ENCODE data around the gene LCLAT1.
"Not testable (repeated sequence)": the region's sequence is repeated elsewhere in the genome, so short reads cannot be mapped to it uniquely, and the experiment has no call there.

Gene LCLAT1

GRCh38 chr2:30454571-30454970, 7.5 kb downstream of the LCLAT1 start:
- Mint-ChIP-seq H3K27ac (no peak overlapping the region), H3K27me3 (no peaks in the 10 kb centered on the region), H3K36me3 (peaks cover 6% of the 10 kb centered on the region), H3K9me3 (peaks cover 3% of the 10 kb centered on the region), H3K4me1 (peaks cover 35% of the 10 kb centered on the region), H3K4me3 (no peak overlapping the region)
- DNase-seq (ENCODE audit: low spot score in 2 of 2) (no peak), ATAC-seq (ENCODE audit: low read depth) (no peak)

- Mint-ChIP-seq H3K27me3 (no peaks in the 10 kb centered on the region), H3K4me3 (no peak overlapping the region), H3K36me3 (peaks cover 9% of the 10 kb centered on the region), H3K9me3 (peaks cover 3% of the 10 kb centered on the region), H3K4me1 (peaks cover 36% of the 10 kb centered on the region), H3K27ac (no peak overlapping the region)
- ATAC-seq (ENCODE audit: low read depth) (no peak), DNase-seq (ENCODE audit: low spot score in 2 of 2) (no peak)
These were observed 8.2 kb downstream of the LCLAT1 start for GRCh38 chr2:30455114-30455738.

DNA sequence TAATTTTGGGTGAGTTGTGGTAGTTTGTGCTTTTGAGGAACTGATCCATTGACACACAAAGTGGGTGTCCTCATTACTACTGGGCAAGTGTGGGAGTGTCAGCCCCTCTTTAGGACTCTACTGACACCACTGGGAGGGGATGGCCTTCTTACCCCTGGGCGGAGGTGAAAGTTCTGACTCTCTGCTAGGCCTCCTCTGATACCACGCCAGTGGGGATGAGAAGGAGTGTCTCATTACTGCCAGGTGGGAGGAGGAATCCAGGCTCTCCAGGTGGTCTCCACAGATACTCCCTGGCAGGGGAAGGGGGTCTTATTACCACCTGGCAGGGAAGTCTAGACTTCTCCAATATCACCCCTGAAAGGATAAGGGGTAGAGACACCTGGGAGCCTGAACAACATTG, 9.1 kb downstream of the LCLAT1 start:
- DNase-seq (ENCODE audit: low spot score in 2 of 2) (no peak), ATAC-seq (ENCODE audit: low read depth) (no peak)
- Mint-ChIP-seq H3K9me3 (peaks cover 3% of the 10 kb centered on the region), H3K27me3 (no peaks in the 10 kb centered on the region), H3K27ac (no peak overlapping the region), H3K4me1 (peaks cover 38% of the 10 kb centered on the region), H3K4me3 (no peak overlapping the region), H3K36me3 (peaks cover 10% of the 10 kb centered on the region)

- Mint-ChIP-seq H3K27me3 (no peaks in the 10 kb centered on the region), H3K36me3 (peaks cover 13% of the 10 kb centered on the region), H3K4me1 (peaks cover 38% of the 10 kb centered on the region), H3K4me3 (no peak overlapping the region), H3K27ac (no peak overlapping the region), H3K9me3 (peaks cover 3% of the 10 kb centered on the region)
- ATAC-seq (ENCODE audit: low read depth) = no peak
- DNase-seq (ENCODE audit: low spot score in 2 of 2) = no peak
These were observed 9.5 kb downstream of the LCLAT1 start for GRCh38 chr2:30456579-30456978.

DNA sequence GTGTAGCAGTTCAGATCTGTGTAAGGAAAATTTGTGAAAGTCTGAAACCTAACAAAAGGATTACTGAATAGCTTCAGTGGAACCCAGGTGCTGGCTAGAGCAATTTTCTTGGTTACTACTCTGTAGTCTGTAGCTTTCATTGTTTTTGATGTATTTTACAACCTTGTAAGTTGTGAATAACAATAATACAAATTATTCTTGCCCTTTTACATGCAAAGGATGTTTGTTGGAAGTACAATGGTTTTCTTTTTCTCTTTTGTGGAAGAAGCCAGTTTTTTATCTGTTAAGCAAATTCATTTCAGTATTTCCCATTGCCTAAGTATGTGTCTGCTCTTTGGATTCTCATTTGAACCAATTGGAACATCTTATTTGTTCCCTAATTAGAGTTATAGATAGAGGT, 10.2 kb downstream of the LCLAT1 start:
- Mint-ChIP-seq H3K36me3 (peaks cover 16% of the 10 kb centered on the region), H3K27ac (no peak overlapping the region), H3K27me3 (no peaks in the 10 kb centered on the region), H3K4me1 (peaks cover 40% of the 10 kb centered on the region), H3K9me3 (peaks cover 3% of the 10 kb centered on the region), H3K4me3 (no peak overlapping the region)
- ATAC-seq (ENCODE audit: low read depth) = no peak
- DNase-seq (ENCODE audit: low spot score in 2 of 2) = no peak

DNA sequence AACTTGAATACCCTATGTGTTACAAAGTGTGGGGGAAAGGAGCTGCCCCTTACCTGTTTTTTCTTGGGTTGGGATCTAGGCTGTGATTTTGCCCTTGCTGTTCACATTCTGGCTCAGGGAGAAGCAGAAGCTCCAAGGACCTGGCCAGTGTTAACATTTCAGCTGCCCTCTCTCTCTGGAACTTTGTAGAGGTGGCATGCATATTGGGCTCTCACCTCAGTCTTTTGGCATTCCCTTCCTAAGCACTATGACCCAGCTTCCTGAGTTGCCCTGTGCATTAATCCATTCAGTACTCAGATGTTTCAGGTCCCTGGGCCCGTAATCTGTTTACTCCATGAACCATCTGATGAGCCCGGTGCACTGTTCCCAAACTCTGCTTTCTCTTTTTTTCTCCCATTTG, 12.1 kb downstream of the LCLAT1 start:
- peaks cover 16% of the 10 kb centered on the region for H3K36me3 Mint-ChIP-seq
- H3K27ac Mint-ChIP-seq = peak overlapping the region; percentile 48
- no peaks in the 10 kb centered on the region for H3K27me3 Mint-ChIP-seq
- DNase-seq (ENCODE audit: low spot score in 2 of 2) (no peak), ATAC-seq (ENCODE audit: low read depth) (no peak)
- H3K4me3 Mint-ChIP-seq = no peak overlapping the region
- peaks cover 40% of the 10 kb centered on the region for H3K4me1 Mint-ChIP-seq
- H3K9me3 Mint-ChIP-seq = peaks cover 3% of the 10 kb centered on the region

DNA sequence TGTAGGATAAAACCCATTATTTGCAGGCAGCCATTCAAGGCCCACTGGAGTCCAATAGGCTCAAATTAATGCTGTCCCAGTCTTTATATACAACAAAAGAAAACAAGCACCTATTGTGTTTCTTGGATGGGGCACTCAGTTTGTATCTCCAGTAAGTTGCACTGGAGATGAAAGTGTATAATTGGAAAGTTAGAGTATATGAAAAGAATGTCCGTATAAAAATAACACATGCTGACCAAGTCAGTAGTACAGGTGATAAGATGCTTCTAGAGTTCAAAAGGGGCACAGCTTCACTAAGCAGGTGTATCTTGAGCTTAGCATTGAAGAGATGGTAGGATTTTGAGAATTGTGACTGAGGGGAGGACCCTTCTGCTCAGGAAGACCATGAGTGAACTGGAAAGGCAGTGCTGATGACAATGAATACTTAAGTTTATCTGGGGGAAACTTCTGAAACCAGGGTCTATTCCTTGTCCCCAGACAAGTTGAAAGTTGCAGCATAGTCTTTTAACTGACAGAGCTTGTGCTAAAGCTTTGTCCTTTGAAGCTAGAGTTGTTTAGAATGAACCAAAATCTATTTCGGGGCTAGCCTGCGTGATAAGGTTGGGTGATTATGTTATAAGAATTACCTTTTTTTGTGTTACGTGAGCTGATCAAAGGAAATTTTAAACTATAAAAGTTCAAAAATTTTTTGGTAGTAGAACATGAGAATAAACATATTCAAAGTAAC, 15.2 kb downstream of the LCLAT1 start:
- H3K9me3 Mint-ChIP-seq = peaks cover 3% of the 10 kb centered on the region
- H3K4me1 Mint-ChIP-seq = peaks cover 42% of the 10 kb centered on the region
- DNase-seq (ENCODE audit: low spot score in 2 of 2) (no peak), ATAC-seq (ENCODE audit: low read depth) (no peak)
- H3K36me3 Mint-ChIP-seq = peaks cover 17% of the 10 kb centered on the region
- H3K27me3 Mint-ChIP-seq = no peaks in the 10 kb centered on the region
- H3K27ac Mint-ChIP-seq = peak overlapping the region; percentile 51
- H3K4me3 Mint-ChIP-seq = no peak overlapping the region

DNA sequence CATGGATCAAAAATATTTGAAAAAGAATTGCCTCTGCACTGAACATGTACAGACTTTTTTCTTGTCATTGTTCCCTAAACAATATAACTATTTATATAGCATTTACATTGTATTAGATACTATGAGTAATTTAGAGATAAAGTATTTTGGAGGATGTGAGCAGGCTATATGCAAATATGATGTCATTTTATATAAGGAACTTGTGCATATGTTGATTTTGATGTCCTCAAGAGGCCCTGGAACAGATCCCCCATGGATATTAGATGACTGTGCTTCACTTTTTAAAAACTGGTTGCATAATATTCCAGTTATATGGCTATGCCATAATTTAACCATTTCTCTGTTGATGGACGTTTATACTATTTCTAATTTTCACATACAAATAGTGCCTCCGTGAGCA, 16.5 kb downstream of the LCLAT1 start:
- no peak for DNase-seq (ENCODE audit: low spot score in 2 of 2)
- Mint-ChIP-seq H3K27ac (no peak overlapping the region), H3K9me3 (no peaks in the 10 kb centered on the region), H3K4me1 (peaks cover 34% of the 10 kb centered on the region), H3K36me3 (peaks cover 20% of the 10 kb centered on the region), H3K4me3 (no peak overlapping the region), H3K27me3 (no peaks in the 10 kb centered on the region)
- no peak for ATAC-seq (ENCODE audit: low read depth)

DNA sequence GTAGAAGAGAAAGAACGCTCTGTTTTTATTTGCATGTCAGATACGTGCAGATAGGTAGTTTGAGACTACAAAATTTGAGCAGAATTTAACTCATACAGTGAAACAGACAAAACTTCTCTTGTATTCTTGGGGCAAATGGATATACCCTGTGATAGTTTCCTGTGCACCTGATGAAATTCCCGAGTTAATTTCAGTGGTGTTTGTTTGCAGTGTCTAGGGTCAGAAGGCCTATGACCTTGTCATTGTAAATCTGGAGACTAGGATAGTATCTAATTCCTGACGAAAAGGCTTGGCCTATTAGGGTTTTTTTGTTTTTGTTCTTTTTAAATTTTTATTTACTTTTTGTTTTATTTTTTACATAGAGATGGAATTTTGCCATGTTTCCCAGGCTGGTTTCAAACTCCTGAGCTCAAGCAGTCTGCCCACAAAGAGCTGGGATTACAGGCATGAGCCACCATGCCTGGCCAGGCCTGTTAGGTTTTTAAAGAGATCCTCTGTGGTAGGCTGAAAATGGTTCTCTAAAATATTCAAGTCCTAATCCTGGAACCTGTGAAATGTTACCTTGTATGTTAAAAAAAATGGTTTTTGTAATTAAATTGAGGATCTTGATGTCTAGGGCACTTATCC, 17.6 kb downstream of the LCLAT1 start:
- H3K27ac Mint-ChIP-seq = peak overlapping the region; percentile 19
- peaks cover 19% of the 10 kb centered on the region for H3K36me3 Mint-ChIP-seq
- H3K9me3 Mint-ChIP-seq = no peaks in the 10 kb centered on the region
- no peak overlapping the region for H3K4me3 Mint-ChIP-seq
- H3K4me1 Mint-ChIP-seq = peaks cover 26% of the 10 kb centered on the region
- ATAC-seq (ENCODE audit: low read depth) (no peak), DNase-seq (ENCODE audit: low spot score in 2 of 2) (no peak)
- no peaks in the 10 kb centered on the region for H3K27me3 Mint-ChIP-seq

GRCh38 chr2:30465171-30465545, 18.1 kb downstream of the LCLAT1 start:
- DNase-seq (ENCODE audit: low spot score in 2 of 2) (no peak), ATAC-seq (ENCODE audit: low read depth) (no peak)
- H3K4me1 Mint-ChIP-seq = peaks cover 24% of the 10 kb centered on the region
- no peak overlapping the region for H3K4me3 Mint-ChIP-seq
- H3K36me3 Mint-ChIP-seq = peaks cover 18% of the 10 kb centered on the region
- no peaks in the 10 kb centered on the region for H3K9me3 Mint-ChIP-seq
- H3K27ac Mint-ChIP-seq = peak overlapping the region; percentile 19
- no peaks in the 10 kb centered on the region for H3K27me3 Mint-ChIP-seq

GRCh38 chr2:30466216-30466615, 19.2 kb downstream of the LCLAT1 start:
- Mint-ChIP-seq H3K9me3 (no peaks in the 10 kb centered on the region), H3K36me3 (peaks cover 11% of the 10 kb centered on the region), H3K27me3 (no peaks in the 10 kb centered on the region), H3K27ac (peak overlapping the region; percentile 81), H3K4me1 (peaks cover 22% of the 10 kb centered on the region), H3K4me3 (no peak overlapping the region)
- DNase-seq (ENCODE audit: low spot score in 2 of 2) (no peak), ATAC-seq (ENCODE audit: low read depth) (no peak)

- not testable (repeated sequence) for H3K9me3 Mint-ChIP-seq; H3K4me3 Mint-ChIP-seq; H3K36me3 Mint-ChIP-seq; DNase-seq (ENCODE audit: low spot score in 2 of 2); ATAC-seq (ENCODE audit: low read depth); H3K27me3 Mint-ChIP-seq; H3K27ac Mint-ChIP-seq
- H3K4me1 Mint-ChIP-seq = peaks cover 20% of the 10 kb centered on the region
These were observed 20.2 kb downstream of the LCLAT1 start for GRCh38 chr2:30467062-30467826.

DNA sequence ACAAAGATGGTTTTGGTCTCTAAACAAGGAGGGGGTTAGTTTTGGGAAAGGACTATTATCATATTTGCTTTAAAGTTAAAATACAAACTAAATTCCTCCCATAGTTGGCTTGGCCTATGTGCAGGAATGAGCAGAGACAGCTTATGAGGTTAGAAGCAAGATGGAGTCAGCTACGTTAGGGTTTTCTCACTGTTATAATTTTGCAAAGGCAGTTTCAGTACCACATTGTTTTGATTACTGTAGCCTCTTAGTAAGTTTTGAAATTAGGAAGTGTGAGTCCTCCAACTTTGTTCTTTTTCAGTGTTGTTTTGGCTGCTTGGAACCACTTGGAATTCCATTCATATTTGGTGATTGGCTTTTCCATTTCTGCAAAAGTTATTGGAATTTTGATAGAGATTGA, 23.4 kb downstream of the LCLAT1 start:
- peaks cover 16% of the 10 kb centered on the region for H3K4me1 Mint-ChIP-seq
- H3K27ac Mint-ChIP-seq = no peak overlapping the region
- H3K4me3 Mint-ChIP-seq = no peak overlapping the region
- H3K9me3 Mint-ChIP-seq = no peaks in the 10 kb centered on the region
- DNase-seq (ENCODE audit: low spot score in 2 of 2) (no peak), ATAC-seq (ENCODE audit: low read depth) (no peak)
- peaks cover 7% of the 10 kb centered on the region for H3K36me3 Mint-ChIP-seq
- no peaks in the 10 kb centered on the region for H3K27me3 Mint-ChIP-seq

- no peak for ATAC-seq (ENCODE audit: low read depth)
- no peak overlapping the region for H3K4me3 Mint-ChIP-seq
- peaks cover 18% of the 10 kb centered on the region for H3K4me1 Mint-ChIP-seq
- no peaks in the 10 kb centered on the region for H3K9me3 Mint-ChIP-seq
- no peaks in the 10 kb centered on the region for H3K27me3 Mint-ChIP-seq
- H3K27ac Mint-ChIP-seq = no peak overlapping the region
- peaks cover 5% of the 10 kb centered on the region for H3K36me3 Mint-ChIP-seq
- no peak for DNase-seq (ENCODE audit: low spot score in 2 of 2)
These were observed 25.3 kb downstream of the LCLAT1 start for GRCh38 chr2:30472326-30472725.

All from memory B cell (primary cell).